Bronchial epithelial cell (primary cell): Measurements from ENCODE around the gene ITGA8. TPM values are rescaled to one million over a fixed set of nuclear protein-coding genes. Genes with fewer than 3 reads are reported as not detected.

Experiments used
- DNase-seq: peaks from one replicate; pipeline ENCODE4 v3.0.0-alpha.2; 2010; ENCODE audit warnings: low read depth
- FAIRE-seq: peaks from 2 replicates; lab custom pipeline; 2011; peaks lifted over from hg19 to GRCh38; lab: Jason Lieb, UNC
- H3K27me3 ChIP-seq: 2 replicates; pipeline ENCODE4 v1.5.1; 2011; ENCODE audit warnings: low read length; ENCODE audit not compliant: control insufficient read depth, insufficient read depth
- H3K36me3 ChIP-seq: 2 replicates; pipeline ENCODE4 v1.5.1; 2011; ENCODE audit warnings: low read length; ENCODE audit not compliant: control insufficient read depth, insufficient read depth
- H3K4me3 ChIP-seq: 2 replicates; pipeline ENCODE4 v1.5.1; 2011; ENCODE audit warnings: mild to moderate bottlenecking, low read depth, low read length, control low read depth
- total RNA-seq: library from RNA; depleted of rRNA; stranded (reverse); fragments of >200 nt; gene quantifications from 2 replicates; pipeline ENCODE4 v1.2.1, GENCODE V29; 2014
- TF ChIP-seq, protein P1 (sequence below): IDR thresholded peaks from 2 replicates; pipeline ENCODE4 v1.5.1; 2011; ENCODE audit warnings: mild to moderate bottlenecking, moderate library complexity, low read length, control low read depth, inconsistent platforms; ENCODE audit not compliant: insufficient read depth, severe bottlenecking

The ITGA8 gene
- total RNA-seq, 1 donor from 2014 or later, result under 0.01 TPM

DNA sequence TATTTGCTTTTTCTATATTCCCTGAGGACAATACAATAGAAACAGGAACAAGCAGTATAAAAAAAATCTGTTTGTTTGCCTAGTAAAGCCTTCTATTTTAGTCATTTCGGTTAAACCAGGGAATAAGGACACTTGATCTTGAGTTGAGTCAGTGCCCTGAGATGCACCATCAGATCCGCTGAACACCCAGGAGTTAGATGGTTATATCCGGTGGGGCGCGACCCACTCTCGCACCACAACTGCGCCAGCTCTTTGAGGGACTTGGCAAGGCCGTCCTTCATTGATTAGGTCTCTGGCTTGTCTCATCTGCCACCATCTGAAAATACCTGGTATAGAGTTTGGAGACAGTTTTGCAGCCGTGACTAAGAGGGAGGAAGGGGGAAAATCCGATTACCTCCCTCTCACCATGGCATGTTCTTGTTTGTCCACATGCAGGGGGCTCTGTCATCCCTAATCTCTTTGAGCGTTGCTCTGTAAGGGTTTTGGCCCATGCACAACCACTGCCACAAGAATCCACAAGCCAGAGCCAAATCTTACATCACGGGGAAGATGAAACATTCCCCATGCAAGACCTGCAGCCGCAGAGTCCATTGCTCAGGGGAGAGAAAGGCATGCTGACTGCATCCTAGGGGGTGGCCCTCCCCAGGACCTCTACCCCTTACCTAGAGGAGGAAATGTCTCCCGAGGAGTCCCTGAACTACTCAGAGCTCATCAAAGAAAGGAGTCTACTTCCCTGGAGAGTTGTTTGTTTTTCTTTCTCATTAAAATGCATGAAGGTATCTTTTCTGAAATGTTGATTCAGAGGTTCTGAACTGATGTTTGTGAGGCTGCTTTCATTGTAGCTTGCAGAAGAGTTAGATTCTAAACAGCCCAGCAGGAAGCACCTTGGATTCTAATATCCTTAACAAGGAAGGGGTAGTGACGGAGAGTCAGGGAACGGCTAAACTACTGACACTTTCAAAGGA lies 247.0 kb downstream of the ITGA8 start:
- FAIRE-seq (no peak), DNase-seq (no peak)
- TF ChIP-seq, protein P1, sequence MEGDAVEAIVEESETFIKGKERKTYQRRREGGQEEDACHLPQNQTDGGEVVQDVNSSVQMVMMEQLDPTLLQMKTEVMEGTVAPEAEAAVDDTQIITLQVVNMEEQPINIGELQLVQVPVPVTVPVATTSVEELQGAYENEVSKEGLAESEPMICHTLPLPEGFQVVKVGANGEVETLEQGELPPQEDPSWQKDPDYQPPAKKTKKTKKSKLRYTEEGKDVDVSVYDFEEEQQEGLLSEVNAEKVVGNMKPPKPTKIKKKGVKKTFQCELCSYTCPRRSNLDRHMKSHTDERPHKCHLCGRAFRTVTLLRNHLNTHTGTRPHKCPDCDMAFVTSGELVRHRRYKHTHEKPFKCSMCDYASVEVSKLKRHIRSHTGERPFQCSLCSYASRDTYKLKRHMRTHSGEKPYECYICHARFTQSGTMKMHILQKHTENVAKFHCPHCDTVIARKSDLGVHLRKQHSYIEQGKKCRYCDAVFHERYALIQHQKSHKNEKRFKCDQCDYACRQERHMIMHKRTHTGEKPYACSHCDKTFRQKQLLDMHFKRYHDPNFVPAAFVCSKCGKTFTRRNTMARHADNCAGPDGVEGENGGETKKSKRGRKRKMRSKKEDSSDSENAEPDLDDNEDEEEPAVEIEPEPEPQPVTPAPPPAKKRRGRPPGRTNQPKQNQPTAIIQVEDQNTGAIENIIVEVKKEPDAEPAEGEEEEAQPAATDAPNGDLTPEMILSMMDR, result no peak
- no peak overlapping the region for H3K4me3 ChIP-seq
- no peaks in the 10 kb centered on the region for H3K36me3 ChIP-seq
- H3K27me3 ChIP-seq, result no peaks in the 10 kb centered on the region

DNA sequence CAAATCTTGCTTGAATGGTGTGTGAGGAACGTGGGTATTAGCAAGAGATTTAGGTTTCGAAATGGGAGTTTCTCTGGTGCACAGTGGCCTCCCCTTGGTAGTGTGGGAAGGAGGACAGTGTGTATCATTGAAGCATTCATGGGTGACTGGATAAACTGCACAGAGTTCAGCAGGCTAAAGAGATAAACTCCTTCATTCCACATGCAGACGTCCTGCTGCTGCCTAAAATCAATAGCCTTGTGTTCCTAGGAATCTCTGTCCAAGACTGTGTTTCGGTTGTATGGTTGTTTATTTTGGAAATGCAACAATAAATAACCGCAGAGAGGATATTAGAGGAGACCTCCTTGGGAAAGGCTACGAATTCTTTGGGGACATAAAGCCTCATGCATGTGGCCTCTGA lies 247.7 kb downstream of the ITGA8 start:
- Histone ChIP-seq H3K36me3 (no peaks in the 10 kb centered on the region), H3K27me3 (no peaks in the 10 kb centered on the region), H3K4me3 (no peak overlapping the region)
- TF ChIP-seq, protein P1, result no peak
- no peak for FAIRE-seq
- no peak for DNase-seq

DNA sequence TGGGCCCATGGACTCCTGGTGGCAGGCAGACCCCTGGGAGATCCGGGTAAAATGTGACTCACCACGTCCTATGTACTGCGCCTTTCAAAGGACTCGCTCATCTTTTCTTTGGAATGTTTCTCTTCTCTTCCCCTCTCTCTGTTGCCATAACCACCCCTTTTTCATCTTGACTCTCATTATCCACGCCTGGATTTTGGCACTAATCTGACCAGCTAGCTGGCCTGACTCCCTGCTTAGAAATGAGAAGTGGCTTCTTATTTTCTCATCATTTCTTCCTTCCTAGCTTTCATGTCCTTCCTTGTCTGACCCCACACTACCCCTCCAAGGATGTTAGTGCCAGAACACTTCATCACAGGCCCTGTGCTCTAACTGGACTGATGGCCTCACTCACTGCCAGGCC lies 250.6 kb downstream of the ITGA8 start:
- TF ChIP-seq, protein P1, result no peak
- no peaks in the 10 kb centered on the region for H3K36me3 ChIP-seq
- DNase-seq (no peak), FAIRE-seq (no peak)
- H3K27me3 ChIP-seq, result no peaks in the 10 kb centered on the region
- H3K4me3 ChIP-seq, result no peak overlapping the region

DNA sequence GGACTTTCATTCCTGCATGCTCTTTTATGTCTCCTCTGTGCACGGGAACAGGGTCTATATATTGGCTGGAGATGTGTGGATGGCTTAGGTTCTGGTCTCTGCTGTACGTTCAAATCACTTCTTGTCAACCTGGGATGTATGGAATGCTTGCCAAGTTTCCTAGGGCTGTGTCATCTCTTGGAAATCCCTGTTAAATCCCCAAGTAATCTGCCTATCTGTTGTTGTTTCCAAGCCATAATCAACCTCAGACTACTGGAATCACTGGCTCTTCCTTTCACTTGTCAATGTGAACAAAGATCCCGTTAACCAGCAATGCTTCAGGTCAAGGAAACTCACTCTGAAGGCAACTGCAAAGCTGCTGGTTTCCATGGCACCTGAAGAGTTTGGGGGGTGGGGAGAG lies 255.3 kb downstream of the ITGA8 start:
- FAIRE-seq, result no peak
- TF ChIP-seq, protein P1, result no peak

More for the DNA sequence above, 255.3 kb downstream of the ITGA8 start:
- H3K36me3 ChIP-seq, result no peaks in the 10 kb centered on the region
- DNase-seq, result no peak
- no peaks in the 10 kb centered on the region for H3K27me3 ChIP-seq
- H3K4me3 ChIP-seq, result no peak overlapping the region

Other genes with a start within 250 kb of the ITGA8 start
- 19.7 and 21.8 TPM in 2 replicates for gene MINDY3, start 140.6 kb upstream of the ITGA8 start, total RNA-seq